Measurements from ENCODE around the gene ZEB2.

Gene ZEB2

GRCh38 chr2:144439993-144440392 is 79.9 kb downstream of the ZEB2 start:
- no peak for DNase-seq (ENCODE audit: low read depth, low spot score)
- no peak overlapping the region for H3K4me3 ChIP-seq (ENCODE audit: low read length)

GRCh38 chr2:144438801-144439631 is 80.9 kb downstream of the ZEB2 start:
- H3K4me3 ChIP-seq (ENCODE audit: low read length), result no peak overlapping the region
- no peak for DNase-seq (ENCODE audit: low read depth, low spot score)

- no peak for DNase-seq (ENCODE audit: low read depth, low spot score)
- no peak overlapping the region for H3K4me3 ChIP-seq (ENCODE audit: low read length)
Measured at GRCh38 chr2:144437636-144438035, 82.3 kb downstream of the ZEB2 start.

GRCh38 chr2:144434425-144435222 is 85.3 kb downstream of the ZEB2 start:
- no peak for DNase-seq (ENCODE audit: low read depth, low spot score)
- H3K4me3 ChIP-seq (ENCODE audit: low read length), result no peak overlapping the region

GRCh38 chr2:144432921-144433320 is 87.0 kb downstream of the ZEB2 start:
- no peak overlapping the region for H3K4me3 ChIP-seq (ENCODE audit: low read length)
- DNase-seq (ENCODE audit: low read depth, low spot score), result no peak

GRCh38 chr2:144431998-144432397 is 87.9 kb downstream of the ZEB2 start:
- no peak overlapping the region for H3K4me3 ChIP-seq (ENCODE audit: low read length)
- no peak for DNase-seq (ENCODE audit: low read depth, low spot score)

GRCh38 chr2:144431392-144431783 is 88.5 kb downstream of the ZEB2 start:
- no peak for DNase-seq (ENCODE audit: low read depth, low spot score)
- H3K4me3 ChIP-seq (ENCODE audit: low read length), result no peak overlapping the region

- no peak overlapping the region for H3K4me3 ChIP-seq (ENCODE audit: low read length)
- DNase-seq (ENCODE audit: low read depth, low spot score), result no peak
Measured at GRCh38 chr2:144430722-144431391, 89.1 kb downstream of the ZEB2 start.

GRCh38 chr2:144429396-144430112 is 90.4 kb downstream of the ZEB2 start:
- no peak for DNase-seq (ENCODE audit: low read depth, low spot score)
- no peak overlapping the region for H3K4me3 ChIP-seq (ENCODE audit: low read length)

- DNase-seq (ENCODE audit: low read depth, low spot score), result no peak
Measured at GRCh38 chr2:144426981-144427479, 92.9 kb downstream of the ZEB2 start.

GRCh38 chr2:144426355-144426754 is 93.6 kb downstream of the ZEB2 start:
- no peak overlapping the region for H3K4me3 ChIP-seq (ENCODE audit: low read length)
- no peak for DNase-seq (ENCODE audit: low read depth, low spot score)

More at GRCh38 chr2:144426981-144427479, 92.9 kb downstream of the ZEB2 start:
- H3K4me3 ChIP-seq (ENCODE audit: low read length), result no peak overlapping the region

- no peak for DNase-seq (ENCODE audit: low read depth, low spot score)
- no peak overlapping the region for H3K4me3 ChIP-seq (ENCODE audit: low read length)
Measured at GRCh38 chr2:144424559-144425240, 95.2 kb downstream of the ZEB2 start.

GRCh38 chr2:144421606-144422510 is 98.1 kb downstream of the ZEB2 start:
- no peak for DNase-seq (ENCODE audit: low read depth, low spot score)
- no peak overlapping the region for H3K4me3 ChIP-seq (ENCODE audit: low read length)

GRCh38 chr2:144419218-144419617 is 100.7 kb downstream of the ZEB2 start:
- no peak for DNase-seq (ENCODE audit: low read depth, low spot score)
- no peak overlapping the region for H3K4me3 ChIP-seq (ENCODE audit: low read length)

- H3K4me3 ChIP-seq (ENCODE audit: low read length), result no peak overlapping the region
- DNase-seq (ENCODE audit: low read depth, low spot score), result no peak
Measured at GRCh38 chr2:144415386-144415785, 104.5 kb downstream of the ZEB2 start.

GRCh38 chr2:144414324-144414845 is 105.5 kb downstream of the ZEB2 start:
- no peak for DNase-seq (ENCODE audit: low read depth, low spot score)
- no peak overlapping the region for H3K4me3 ChIP-seq (ENCODE audit: low read length)

- DNase-seq (ENCODE audit: low read depth, low spot score), result no peak
- H3K4me3 ChIP-seq (ENCODE audit: low read length), result no peak overlapping the region
Measured at GRCh38 chr2:144412709-144413108, 107.2 kb downstream of the ZEB2 start.
